VCaP (cell line): ENCODE data around the gene HIVEP3.

Experiments used
- H3K27ac ChIP-seq: fragments of 450-650 bp; 2 replicates; pipeline ENCODE4 v1.5.1; 2017
- TF ChIP-seq, protein P1 (sequence below): fragments of 450-650 bp; conservative IDR thresholded peaks from 2 replicates; pipeline ENCODE4 v1.5.1; 2017; ENCODE audit warnings: mild to moderate bottlenecking, moderate library complexity

HIVEP3 gene

DNA sequence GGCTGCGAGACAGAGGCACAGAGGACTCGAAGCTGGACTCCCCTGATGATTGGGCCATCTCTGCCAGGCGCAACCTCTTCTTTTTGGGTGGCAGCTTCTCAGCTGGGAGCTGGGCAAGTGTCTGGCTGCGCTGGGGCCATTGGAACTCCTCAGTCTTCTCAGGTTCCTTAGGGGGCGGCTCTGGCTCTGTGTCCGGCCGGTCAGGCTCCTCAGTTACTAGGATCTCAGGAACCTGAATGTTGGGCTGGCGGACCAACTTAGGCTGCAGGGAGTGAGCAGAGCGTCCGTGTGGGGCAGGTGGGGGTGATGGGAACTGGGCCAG, 336.8 kb downstream of the HIVEP3 start:
- no peak overlapping the region for H3K27ac ChIP-seq
- TF ChIP-seq, protein P1, sequence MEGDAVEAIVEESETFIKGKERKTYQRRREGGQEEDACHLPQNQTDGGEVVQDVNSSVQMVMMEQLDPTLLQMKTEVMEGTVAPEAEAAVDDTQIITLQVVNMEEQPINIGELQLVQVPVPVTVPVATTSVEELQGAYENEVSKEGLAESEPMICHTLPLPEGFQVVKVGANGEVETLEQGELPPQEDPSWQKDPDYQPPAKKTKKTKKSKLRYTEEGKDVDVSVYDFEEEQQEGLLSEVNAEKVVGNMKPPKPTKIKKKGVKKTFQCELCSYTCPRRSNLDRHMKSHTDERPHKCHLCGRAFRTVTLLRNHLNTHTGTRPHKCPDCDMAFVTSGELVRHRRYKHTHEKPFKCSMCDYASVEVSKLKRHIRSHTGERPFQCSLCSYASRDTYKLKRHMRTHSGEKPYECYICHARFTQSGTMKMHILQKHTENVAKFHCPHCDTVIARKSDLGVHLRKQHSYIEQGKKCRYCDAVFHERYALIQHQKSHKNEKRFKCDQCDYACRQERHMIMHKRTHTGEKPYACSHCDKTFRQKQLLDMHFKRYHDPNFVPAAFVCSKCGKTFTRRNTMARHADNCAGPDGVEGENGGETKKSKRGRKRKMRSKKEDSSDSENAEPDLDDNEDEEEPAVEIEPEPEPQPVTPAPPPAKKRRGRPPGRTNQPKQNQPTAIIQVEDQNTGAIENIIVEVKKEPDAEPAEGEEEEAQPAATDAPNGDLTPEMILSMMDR, result no peak

DNA sequence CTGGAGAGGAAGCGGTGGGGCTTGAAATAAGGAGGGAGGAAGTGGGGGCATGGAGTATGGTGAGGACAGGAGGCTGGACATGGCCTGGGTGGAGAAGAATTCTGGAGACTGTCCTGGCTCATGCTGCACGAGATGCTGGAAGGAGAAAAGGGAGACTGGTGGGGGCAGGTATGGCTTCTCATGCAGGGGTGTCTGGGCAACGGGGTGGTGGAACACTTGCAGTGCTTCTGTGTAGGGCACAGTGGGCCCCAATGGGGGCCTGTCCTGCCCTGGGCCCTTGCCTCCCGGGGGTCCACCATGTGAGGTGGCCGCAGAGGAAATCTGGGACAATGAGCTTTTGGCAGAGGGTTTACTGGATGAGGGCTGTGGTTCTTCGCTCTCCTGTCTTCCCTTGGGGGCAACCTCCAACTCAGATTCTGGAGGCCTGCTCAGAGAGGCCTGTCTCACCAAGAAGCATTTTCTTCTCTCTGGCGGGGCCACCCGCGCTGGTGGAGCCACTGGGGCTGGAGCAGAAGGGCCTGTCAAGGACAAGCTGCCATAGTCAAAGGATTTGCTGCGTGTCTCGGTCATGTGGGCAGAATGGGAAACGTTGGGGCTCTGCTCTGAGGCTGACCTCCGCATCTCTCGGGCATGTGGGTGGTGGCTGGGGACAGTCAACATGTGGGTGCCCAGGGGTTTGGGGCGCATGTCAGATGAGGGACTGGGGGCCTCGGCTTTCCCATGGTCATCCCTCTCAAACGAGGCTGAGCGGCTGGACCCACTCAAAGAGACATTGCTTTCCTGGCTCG, 337.3 kb downstream of the HIVEP3 start:
- TF ChIP-seq, protein P1, result no peak
- no peak overlapping the region for H3K27ac ChIP-seq

DNA sequence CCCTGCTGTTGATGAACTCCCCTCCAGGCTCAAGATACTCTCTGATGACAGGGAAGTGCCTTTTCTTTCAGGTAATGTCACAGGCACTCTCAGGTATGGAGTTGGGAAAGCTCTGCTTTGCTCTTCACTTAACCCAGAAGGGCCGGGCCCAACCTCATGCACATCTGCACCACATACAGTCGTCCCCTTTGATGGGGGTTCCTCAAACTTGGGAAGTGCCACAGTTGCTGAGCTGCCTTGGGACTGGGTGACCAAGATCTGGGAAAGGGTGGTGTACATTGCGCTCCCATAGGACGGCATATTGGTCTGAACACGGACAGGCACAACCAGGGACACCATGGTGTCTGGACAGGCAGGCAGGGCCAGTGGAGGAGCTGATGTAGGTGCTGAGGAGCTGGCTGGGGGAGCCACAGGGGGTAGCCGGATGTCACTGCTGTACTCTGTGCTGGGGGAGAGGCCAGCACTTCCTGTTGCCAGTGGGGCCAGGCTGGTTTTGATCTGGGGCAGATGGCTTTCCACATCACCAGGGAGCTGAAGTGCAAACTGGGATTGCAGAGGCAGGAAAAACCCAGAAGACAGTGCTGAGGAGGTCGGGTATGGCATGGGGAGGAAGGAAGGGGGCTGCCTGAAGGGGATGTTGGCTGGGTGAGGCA, 338.1 kb downstream of the HIVEP3 start:
- TF ChIP-seq, protein P1, result no peak
- no peak overlapping the region for H3K27ac ChIP-seq

DNA sequence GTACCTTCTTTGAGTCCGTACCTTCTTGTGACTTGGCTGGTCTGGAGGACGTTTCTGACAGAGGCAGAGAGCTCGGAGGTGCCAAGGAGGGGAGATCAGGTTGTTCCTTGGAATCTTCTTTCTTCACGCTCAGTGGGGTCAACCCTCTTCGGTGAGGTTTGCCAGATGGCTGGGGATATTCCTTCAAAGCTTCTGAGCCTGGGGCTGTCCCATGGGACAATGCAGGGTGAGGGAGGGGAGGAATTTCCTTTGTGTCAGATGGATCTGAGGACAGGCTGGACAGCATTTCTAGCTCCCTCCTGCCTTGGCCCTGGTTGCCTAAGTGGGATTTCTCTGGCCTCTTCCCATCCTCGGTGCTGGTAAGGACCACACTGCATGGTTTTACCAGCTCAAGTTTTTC, 338.7 kb downstream of the HIVEP3 start:
- TF ChIP-seq, protein P1, result no peak
- H3K27ac ChIP-seq, result no peak overlapping the region

DNA sequence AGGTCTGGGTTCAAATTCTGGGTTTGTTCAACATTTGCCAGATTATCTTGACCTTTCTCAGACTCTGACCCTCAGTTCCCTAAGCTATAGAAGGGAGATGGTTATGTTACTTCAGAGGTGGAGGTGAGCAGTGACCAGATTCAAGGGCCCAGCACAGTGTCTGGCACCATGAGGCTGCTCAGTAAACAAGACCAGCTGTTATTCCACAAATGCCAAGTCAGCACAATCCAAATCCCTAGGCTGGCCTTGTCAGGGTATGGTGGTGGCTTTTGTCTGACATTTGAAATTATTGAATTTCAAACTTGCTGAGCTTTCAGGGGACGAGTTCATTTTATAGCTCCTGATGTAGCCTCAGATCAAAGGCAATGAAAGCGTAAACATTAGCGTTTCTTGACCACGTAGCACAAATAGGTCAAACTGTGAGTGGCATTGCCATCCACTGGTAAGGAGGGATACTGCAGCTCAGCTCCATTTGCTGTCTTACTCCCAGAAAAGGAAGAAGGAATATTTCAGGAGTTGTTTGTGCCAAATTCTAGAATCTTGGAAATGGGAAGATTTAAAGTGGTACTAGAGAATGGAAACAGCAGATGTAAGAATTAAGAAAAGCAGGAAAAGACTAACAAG, 339.9 kb downstream of the HIVEP3 start:
- TF ChIP-seq, protein P1, result peak; percentile 60
- H3K27ac ChIP-seq, result no peak overlapping the region

DNA sequence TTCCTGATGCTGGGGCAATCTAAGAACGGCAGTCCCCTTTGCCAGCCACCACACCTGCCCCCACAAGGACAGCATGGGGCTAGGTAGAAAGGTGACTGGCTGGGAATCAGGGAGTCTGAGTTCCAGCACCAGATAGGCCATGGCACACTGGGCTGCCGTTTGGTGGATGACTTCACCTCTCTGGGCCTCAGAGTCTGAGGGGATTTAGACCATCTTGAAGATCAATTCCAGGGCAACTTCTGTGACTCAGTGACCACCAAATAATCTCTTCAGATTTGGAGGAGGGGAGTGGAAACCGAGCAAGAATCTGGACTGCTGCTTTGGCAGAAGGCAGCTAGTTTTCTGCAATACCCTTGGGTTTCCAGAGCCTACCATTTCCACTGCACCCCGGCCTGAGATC, 342.1 kb downstream of the HIVEP3 start:
- TF ChIP-seq, protein P1, result no peak
- H3K27ac ChIP-seq, result no peak overlapping the region

DNA sequence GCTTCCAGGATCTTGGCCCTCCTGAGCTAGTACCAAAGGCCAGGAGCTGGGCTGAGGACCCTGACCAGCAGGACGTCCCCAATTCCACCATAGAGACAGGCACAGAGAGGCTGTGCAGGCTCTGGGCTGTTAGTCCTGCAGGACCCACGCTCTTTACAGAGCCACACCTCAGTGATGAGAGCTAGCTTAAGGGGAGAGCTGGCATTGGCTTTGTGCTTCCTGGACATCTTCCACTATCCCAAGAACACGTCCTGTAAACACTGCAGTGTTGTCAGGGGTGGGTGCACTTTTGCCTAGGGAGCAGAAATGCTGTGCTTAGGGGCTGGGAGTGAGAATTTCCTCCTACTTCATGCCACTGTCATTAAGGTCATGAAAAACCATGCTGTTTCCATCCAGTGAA, 342.5 kb downstream of the HIVEP3 start:
- TF ChIP-seq, protein P1, result no peak
- no peak overlapping the region for H3K27ac ChIP-seq
